GM19025 (cell line): Measurements from ENCODE around the gene C14orf132.

Source experiments
- ATAC-seq: cut with Tn5 transposase; IDR thresholded peaks from one replicate; pipeline ENCODE4 v1.9.1; 2021; ENCODE audit warnings: mild to moderate bottlenecking, low read depth, moderate library complexity; ENCODE audit not compliant: unreplicated experiment

The C14orf132 gene

DNA sequence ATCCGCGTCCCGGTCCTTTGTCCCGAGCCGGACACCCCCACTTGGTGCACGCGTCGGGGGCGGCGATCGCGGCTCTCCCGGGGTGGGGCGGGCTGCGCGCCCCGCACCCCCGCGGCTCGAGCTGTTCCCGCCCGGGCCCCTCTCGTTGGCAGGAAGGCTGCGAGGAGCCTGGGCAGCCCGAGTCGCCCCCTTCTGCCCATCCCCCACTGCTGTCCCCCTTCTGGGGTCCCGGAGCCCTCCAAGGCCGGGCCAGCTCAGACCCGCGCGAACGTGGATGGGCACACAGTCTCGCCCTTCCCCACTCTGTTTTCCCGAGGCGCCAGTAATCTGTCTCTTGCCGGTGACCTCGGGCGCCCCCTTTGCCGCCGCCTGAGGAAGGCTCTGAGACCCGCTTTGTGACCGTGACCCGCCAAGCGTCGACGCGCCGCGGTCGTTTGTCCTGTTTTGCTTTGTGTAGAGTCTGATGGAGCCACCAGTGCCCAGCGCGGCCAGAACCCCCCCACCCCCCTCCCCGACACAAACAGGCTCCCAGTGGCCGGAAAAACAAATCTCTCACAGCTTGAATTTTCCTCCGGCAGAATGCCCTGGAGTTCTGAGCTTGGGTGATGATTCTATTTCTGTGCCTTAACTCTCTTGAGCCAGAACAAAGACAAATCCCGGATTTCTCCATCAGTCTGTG lies 610 bp downstream of the C14orf132 start:
- ATAC-seq: no peak

DNA sequence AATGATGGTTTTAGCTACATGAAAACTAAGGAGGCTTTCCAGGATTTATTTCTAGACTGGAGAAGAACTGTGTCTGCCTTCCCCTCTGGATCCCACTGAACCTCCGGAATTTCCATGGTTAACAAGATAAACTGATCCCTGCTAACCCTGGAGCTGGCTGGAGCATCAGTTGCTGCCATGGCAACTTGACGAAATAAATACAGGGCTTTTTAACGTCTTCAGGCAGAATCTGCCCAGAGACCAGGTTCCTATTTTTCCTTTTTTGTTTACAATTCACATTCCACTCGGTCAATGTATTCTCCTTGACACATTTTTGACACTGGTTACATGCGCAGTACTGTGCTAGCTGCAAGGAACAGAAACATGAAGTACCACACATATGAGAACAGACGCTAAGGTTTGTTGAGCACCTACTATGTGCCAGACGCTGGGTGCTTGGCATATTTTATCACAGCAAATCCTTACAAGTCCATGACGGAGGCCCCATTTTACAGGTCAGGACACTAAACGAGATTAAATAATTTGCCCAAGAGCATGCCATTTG lies 1.7 kb downstream of the C14orf132 start:
- ATAC-seq: no peak

DNA sequence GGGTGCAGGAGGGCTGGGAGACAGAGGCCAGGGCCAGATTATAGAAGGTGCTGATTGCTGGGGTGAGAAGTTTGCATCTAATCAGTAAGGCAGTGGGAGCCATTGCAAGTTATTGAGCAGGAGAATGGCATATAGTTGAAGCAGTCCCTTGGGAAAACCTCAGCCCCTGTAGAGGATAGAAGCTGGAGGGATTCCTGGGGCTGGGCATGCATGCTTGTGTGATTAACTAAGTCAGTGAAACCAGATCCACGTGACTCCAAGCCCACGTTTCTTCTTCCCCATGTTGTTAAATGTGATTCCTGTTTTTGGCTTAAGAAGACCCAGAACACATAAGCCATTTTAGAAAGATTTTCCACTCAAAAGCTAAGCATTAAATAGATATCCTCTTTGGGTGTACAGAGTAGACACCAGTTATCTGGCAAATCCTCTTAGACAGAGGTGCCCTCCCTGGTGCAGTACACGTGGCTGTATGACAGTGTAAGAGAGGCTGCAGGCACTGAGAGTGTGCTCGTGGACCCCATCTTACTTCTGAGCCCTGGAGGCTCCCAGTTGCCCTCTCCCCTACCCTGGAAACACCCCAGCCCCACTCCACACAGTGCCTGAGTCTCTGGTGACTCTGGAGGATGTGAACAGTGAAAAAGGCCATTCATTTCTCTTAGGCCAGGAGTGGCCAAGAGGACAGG lies 3.2 kb downstream of the C14orf132 start:
- ATAC-seq: no peak

GRCh38 chr14:96046630-96047029 lies 7.5 kb downstream of the C14orf132 start:
- ATAC-seq: no peak

- no peak for ATAC-seq
Observed at GRCh38 chr14:96047101-96047500, 7.9 kb downstream of the C14orf132 start.

DNA sequence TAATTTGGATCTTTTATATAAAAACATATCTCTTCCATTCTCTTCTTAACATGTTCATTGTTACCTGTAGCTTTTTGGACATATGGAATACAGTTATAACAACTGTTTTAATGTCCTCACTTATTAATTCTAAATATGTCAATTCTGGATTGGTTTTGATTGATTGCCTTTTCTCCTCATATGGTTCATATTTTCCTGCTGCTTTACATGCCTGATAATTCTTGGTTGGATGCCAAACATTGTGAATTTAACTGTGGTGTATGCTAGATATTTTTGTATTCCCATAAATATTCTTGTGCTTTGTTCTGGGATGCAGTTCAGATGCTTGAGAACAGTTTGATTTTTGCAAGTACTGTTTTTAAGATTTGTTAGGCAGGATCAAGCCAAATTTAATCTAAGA lies 10.8 kb downstream of the C14orf132 start:
- no peak for ATAC-seq

GRCh38 chr14:96050482-96050881 lies 11.3 kb downstream of the C14orf132 start:
- ATAC-seq: no peak

- ATAC-seq: no peak
Observed at GRCh38 chr14:96051231-96051630, 12.1 kb downstream of the C14orf132 start.

GRCh38 chr14:96051642-96052540 lies 12.7 kb downstream of the C14orf132 start:
- ATAC-seq: no peak

DNA sequence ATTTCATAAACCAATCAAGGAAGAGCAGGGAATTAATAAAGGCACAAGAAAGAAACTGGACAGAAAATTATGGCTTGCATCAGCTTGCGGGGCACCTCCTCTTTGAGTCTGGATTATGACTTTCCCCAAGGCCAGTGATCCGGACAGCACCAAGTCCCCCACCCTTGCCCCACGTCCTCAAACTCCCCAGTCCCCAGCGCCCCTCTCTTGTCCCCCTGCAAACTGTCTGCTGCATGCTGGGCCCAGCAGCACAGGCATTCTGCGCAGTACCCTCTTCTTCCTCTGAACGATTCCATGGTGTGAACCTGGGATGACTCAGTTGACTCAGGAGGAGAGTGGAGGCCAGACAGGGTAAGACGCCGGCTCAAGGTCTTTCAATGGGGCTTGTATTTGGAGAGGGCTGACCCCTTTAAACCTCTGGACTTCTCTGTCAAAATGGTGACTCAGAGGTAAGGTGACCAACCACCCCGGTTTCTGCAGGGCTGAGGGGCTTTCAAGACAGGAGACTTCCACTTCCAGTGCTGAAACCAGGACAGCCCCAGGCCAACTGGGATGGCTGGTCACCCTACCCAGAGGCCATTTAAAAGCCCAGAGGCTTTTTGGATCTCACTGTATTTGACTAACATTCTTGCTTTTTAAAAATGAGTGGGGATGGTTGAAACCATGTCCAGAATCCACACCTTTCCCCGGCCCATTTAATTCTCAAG lies 13.5 kb downstream of the C14orf132 start:
- ATAC-seq: no peak

- no peak for ATAC-seq
Observed at GRCh38 chr14:96053248-96053599, 14.1 kb downstream of the C14orf132 start.

GRCh38 chr14:96053600-96054381 lies 14.6 kb downstream of the C14orf132 start:
- no peak for ATAC-seq

- no peak for ATAC-seq
Observed at GRCh38 chr14:96054661-96055060, 15.5 kb downstream of the C14orf132 start.

DNA sequence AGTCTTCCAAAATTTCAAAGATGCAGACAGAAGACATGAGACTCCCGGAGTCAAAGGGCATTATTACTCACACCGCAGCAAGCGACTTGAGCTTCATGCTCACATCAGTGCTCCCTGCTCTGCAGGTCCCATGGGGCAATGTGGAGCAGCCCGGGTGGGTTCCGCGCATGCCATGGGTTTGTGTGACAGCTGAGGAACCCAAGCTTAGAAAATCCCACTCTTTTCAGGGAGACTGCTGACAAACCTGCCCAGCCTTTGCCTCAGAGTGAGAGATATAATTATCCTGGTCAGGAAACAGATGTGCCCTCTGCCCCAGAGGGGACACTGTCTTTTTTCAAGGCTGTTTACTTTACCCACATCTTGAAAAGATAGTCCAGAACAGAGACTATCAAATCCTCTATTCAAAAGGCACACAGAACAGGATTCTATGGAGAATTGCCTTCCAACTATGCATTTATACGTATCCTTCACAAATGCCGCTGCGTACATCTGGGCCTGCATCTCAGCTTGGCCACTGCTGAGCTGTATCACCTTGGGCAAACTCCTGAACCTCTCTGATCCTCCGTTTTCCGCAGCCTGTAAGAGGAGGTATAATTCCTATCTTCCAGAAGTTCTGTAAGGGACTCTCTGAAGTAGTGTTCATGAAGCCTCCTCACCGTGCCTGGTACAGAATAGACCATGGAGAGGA lies 16.0 kb downstream of the C14orf132 start:
- no peak for ATAC-seq

- no peak for ATAC-seq
Observed at GRCh38 chr14:96055753-96056508, 16.8 kb downstream of the C14orf132 start.

DNA sequence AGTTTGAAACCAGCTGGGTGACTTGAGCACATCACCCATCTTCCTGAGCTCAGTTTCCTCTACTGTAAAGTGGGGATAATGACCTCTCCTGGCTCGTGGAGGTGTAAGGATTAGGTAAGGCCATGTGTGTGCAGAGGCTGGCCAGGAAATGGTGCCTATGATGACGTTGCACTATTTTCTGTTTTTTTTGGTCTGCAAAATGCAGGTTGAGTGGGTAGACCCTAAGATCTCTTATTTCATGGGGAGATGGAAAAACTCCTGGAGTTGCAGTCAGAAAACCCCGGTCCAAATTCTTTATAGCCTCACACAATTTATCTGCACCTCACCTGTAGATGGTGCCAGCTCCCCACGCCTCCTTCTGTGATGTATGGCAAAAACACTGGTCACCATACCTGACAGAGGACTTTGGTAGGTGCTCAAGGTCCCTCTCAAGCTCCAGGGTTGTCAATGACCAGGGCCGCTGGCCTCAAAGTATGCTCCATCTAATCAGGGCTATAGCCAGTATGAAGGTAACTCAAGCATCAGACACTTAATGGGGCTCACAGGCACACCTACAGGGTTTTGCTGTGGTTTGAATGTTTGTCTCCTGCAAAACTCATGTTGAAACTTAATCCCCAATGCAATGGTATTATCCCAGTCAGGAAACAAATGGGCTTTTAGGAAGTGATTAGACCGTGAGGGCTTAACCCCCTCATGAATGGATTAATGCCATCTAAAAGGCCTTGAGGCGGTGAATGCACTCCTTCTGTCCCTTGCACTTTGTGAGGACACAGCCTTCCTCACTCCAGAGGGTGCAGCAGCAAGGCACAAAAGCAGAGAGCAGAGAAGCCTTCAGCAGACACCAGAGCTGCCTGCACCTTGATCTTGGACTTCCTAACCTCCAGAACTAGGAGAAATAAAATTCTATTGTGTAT lies 17.6 kb downstream of the C14orf132 start:
- ATAC-seq: no peak

DNA sequence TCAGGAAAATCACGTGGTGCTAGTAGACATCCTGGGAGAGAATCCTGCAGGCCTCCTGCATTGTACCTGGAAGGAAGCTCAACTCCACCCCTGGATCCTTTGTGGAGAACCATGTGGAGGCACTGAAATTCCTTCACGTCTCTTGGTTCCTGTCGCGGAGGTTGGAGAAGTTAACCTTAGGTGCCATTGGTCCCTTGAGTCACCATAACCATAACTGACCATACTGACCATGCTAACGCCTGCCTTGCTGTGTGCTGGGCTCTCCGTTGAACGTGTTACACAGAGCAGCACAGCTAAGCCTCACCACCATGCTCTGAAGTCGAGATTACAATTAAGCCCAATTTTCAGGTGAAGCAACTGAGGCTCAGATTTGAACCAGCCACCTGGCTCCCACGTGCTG lies 18.6 kb downstream of the C14orf132 start:
- no peak for ATAC-seq
